Stimulated activated naive CD4-positive, alpha-beta T cell (primary cell): ENCODE results near the gene EHD4.

Experiments
- DNase-seq, 6 experiments: peaks; one replicate each; lab custom pipeline; 2025; lab: John Stamatoyannopoulos, UW

Gene EHD4

GRCh38 chr15:41860049-41860828 is 112.1 kb downstream of the EHD4 start:
- DNase-seq: no peak

- no peak for DNase-seq
Measured at GRCh38 chr15:41858756-41859155, 113.6 kb downstream of the EHD4 start.

- DNase-seq: no peak
Measured at GRCh38 chr15:41857316-41857715, 115.0 kb downstream of the EHD4 start.

- DNase-seq: no peak
Measured at GRCh38 chr15:41856716-41857115, 115.6 kb downstream of the EHD4 start.

- DNase-seq: no peak
Measured at GRCh38 chr15:41856262-41856661, 116.1 kb downstream of the EHD4 start.

GRCh38 chr15:41855261-41855961 is 116.9 kb downstream of the EHD4 start:
- no peak for DNase-seq

GRCh38 chr15:41854443-41854842 is 117.9 kb downstream of the EHD4 start:
- DNase-seq: no peak

- no peak for DNase-seq
Measured at GRCh38 chr15:41853831-41854230, 118.5 kb downstream of the EHD4 start.

- no peak for DNase-seq
Measured at GRCh38 chr15:41852736-41853590, 119.4 kb downstream of the EHD4 start.

GRCh38 chr15:41851755-41852370 is 120.5 kb downstream of the EHD4 start:
- DNase-seq: no peak

- DNase-seq: no peak
Measured at GRCh38 chr15:41851167-41851523, 121.2 kb downstream of the EHD4 start.

- no peak for DNase-seq
Measured at GRCh38 chr15:41850482-41851166, 121.7 kb downstream of the EHD4 start.

GRCh38 chr15:41849861-41850260 is 122.5 kb downstream of the EHD4 start:
- DNase-seq: no peak

- no peak for DNase-seq
Measured at GRCh38 chr15:41849204-41849603, 123.2 kb downstream of the EHD4 start.

- DNase-seq: no peak
Measured at GRCh38 chr15:41848631-41849030, 123.7 kb downstream of the EHD4 start.

GRCh38 chr15:41847981-41848380 is 124.4 kb downstream of the EHD4 start:
- DNase-seq: no peak

GRCh38 chr15:41847206-41847605 is 125.2 kb downstream of the EHD4 start:
- no peak for DNase-seq
